Activated CD8-positive, alpha-beta T cell treated with anti-CD3 and anti-CD28 coated beads, Interleukin-2, amount 10 ng/mL, durations not matched to agents 7 days and 5 days (primary cell): Measurements from ENCODE around the gene RPS6KB2. TPM values are rescaled to one million over a fixed set of nuclear protein-coding genes. Genes with fewer than 3 reads are reported as not detected.

ENCODE experiments used
- ATAC-seq: fragments of 150-1000 bp; cut with Tn5 transposase; one replicate; pipeline ENCODE4 v1.10.0; 2021; ENCODE audit warnings: moderate library complexity
- CTCF ChIA-PET: fragments of 350-600 bp; sonication (Branson Sonifier 250); formaldehyde crosslinking; loops from one replicate; lab custom pipeline; 2021; ENCODE audit warnings: antibody characterized with exemption; lab: Charles Lee
- POLR2A ChIA-PET: fragments of 350-600 bp; sonication (Branson Sonifier 250); formaldehyde crosslinking; loops from one replicate; lab custom pipeline; 2021; ENCODE audit warnings: antibody characterized with exemption; lab: Charles Lee
- DNase-seq: peaks from one replicate; pipeline ENCODE4 v3.0.0-alpha.2; 2020
- H3K27ac Mint-ChIP-seq: one replicate; pipeline ENCODE4 v1.8.0; 2021; ENCODE audit warnings: mild to moderate bottlenecking, mixed read lengths
- H3K27me3 Mint-ChIP-seq: one replicate; pipeline ENCODE4 v1.8.0; 2021; ENCODE audit warnings: low read depth, mixed read lengths
- H3K36me3 Mint-ChIP-seq: one replicate; pipeline ENCODE4 v1.8.0; 2021; ENCODE audit warnings: low read depth, mixed read lengths
- H3K4me1 Mint-ChIP-seq: one replicate; pipeline ENCODE4 v1.8.0; 2021; ENCODE audit warnings: low read depth, mixed read lengths
- H3K4me3 Mint-ChIP-seq: one replicate; pipeline ENCODE4 v1.8.0; 2021; ENCODE audit warnings: mild to moderate bottlenecking, mixed read lengths
- H3K9me3 Mint-ChIP-seq: one replicate; pipeline ENCODE4 v1.8.0; 2022; ENCODE audit warnings: mixed read lengths; ENCODE audit not compliant: insufficient read depth
- total RNA-seq, 2 experiments: library from RNA; stranded (reverse); gene quantifications; one replicate each; pipeline ENCODE4 v1.2.3, GENCODE V29; 2021

Gene RPS6KB2
- total RNA-seq, 2 experiments from 2014 or later = 64.0 to 66.9 TPM

- CTCF ChIA-PET = interaction anchor here (0.6 to 5.7 kb wide), 7 partner anchors 14 to 100 kb away, joined by 3 to 73 read pairs (median 5); partner anchors contain the start of genes PITPNM1, PTPRCAP and RPS6KB2
- Mint-ChIP-seq H3K9me3 (no peaks in the 10 kb centered on the region), H3K4me1 (peaks cover 67% of the 10 kb centered on the region), H3K36me3 (peaks cover 63% of the 10 kb centered on the region), H3K27ac (peak overlapping the region; percentile 93), H3K4me3 (peak overlapping the region; percentile 92), H3K27me3 (no peaks in the 10 kb centered on the region)
- DNase-seq (peak; percentile 55), ATAC-seq (no peak)
- POLR2A ChIA-PET = interaction anchor here (1.7 to 6.9 kb wide), 8 partner anchors 9 to 80 kb away, joined by 3 to 109 read pairs (median 20); partner anchors contain the start of genes PTPRCAP, RAD9A and RPS6KB2
Observed at GRCh38 chr11:67405196-67405567, 23.1 kb upstream of the RPS6KB2 start.

GRCh38 chr11:67405688-67406339 lies 22.5 kb upstream of the RPS6KB2 start:
- Mint-ChIP-seq H3K36me3 (peaks cover 62% of the 10 kb centered on the region), H3K4me3 (peak overlapping the region; percentile 92), H3K27me3 (no peaks in the 10 kb centered on the region), H3K4me1 (peaks cover 68% of the 10 kb centered on the region), H3K27ac (peak overlapping the region; percentile 93), H3K9me3 (no peaks in the 10 kb centered on the region)
- CTCF ChIA-PET = interaction anchor here (1.0 to 5.7 kb wide), 4 partner anchors 13 to 62 kb away, joined by 4 to 73 read pairs (median 6); partner anchors contain the start of gene PTPRCAP
- DNase-seq (peak; percentile 23), ATAC-seq (no peak)
- POLR2A ChIA-PET = interaction anchor here (1.7 to 6.9 kb wide), 8 partner anchors 10 to 80 kb away, joined by 3 to 109 read pairs (median 20); partner anchors contain the start of genes PTPRCAP, RAD9A and RPS6KB2

GRCh38 chr11:67406420-67406968 lies 21.8 kb upstream of the RPS6KB2 start:
- CTCF ChIA-PET = interaction anchor here (0.7 to 3.4 kb wide), 7 partner anchors 12 to 144 kb away, joined by 3 to 35 read pairs (median 5); partner anchors contain the start of genes PTPRCAP and RPS6KB2
- H3K27me3 Mint-ChIP-seq = no peaks in the 10 kb centered on the region
- peak overlapping the region; percentile 93 for H3K27ac Mint-ChIP-seq
- peaks cover 68% of the 10 kb centered on the region for H3K36me3 Mint-ChIP-seq
- peak overlapping the region; percentile 92 for H3K4me3 Mint-ChIP-seq
- POLR2A ChIA-PET = interaction anchor here (0.8 to 3.5 kb wide), 9 partner anchors 10 to 135 kb away, joined by 3 to 61 read pairs (median 4); partner anchors contain the start of gene PTPRCAP
- ATAC-seq (no peak), DNase-seq (peak; percentile 25)
- no peaks in the 10 kb centered on the region for H3K9me3 Mint-ChIP-seq
- peaks cover 73% of the 10 kb centered on the region for H3K4me1 Mint-ChIP-seq

GRCh38 chr11:67406969-67407687 lies 21.2 kb upstream of the RPS6KB2 start:
- Mint-ChIP-seq H3K9me3 (no peaks in the 10 kb centered on the region), H3K4me3 (peak overlapping the region; percentile 92), H3K27me3 (no peaks in the 10 kb centered on the region), H3K4me1 (peaks cover 77% of the 10 kb centered on the region), H3K27ac (peak overlapping the region; percentile 93), H3K36me3 (peaks cover 68% of the 10 kb centered on the region)
- POLR2A ChIA-PET = interaction anchor here (0.8 to 3.5 kb wide), 13 partner anchors 11 to 135 kb away, joined by 3 to 61 read pairs (median 4); partner anchors contain the start of genes AIP and PTPRCAP
- CTCF ChIA-PET = interaction anchor here (0.7 to 3.4 kb wide), 9 partner anchors 12 to 145 kb away, joined by 3 to 35 read pairs (median 5); partner anchors contain the start of genes PTPRCAP, RAD9A and RPS6KB2
- DNase-seq = peak; percentile 48
- ATAC-seq = no peak

- ATAC-seq (no peak), DNase-seq (peak; percentile 28)
- peaks cover 68% of the 10 kb centered on the region for H3K36me3 Mint-ChIP-seq
- peak overlapping the region; percentile 93 for H3K27ac Mint-ChIP-seq
- H3K4me3 Mint-ChIP-seq = peak overlapping the region; percentile 92
- CTCF ChIA-PET = interaction anchor here (0.9 to 3.4 kb wide), 11 partner anchors 11 to 145 kb away, joined by 3 to 35 read pairs (median 5); partner anchors contain the start of genes PITPNM1, POLD4, PTPRCAP and RAD9A
- peaks cover 77% of the 10 kb centered on the region for H3K4me1 Mint-ChIP-seq
- H3K27me3 Mint-ChIP-seq = no peaks in the 10 kb centered on the region
- POLR2A ChIA-PET = interaction anchor here (0.9 to 3.5 kb wide), 15 partner anchors 11 to 136 kb away, joined by 3 to 61 read pairs (median 4); partner anchors contain the start of genes AIP, PTPRCAP and RAD9A
- no peaks in the 10 kb centered on the region for H3K9me3 Mint-ChIP-seq
Observed at GRCh38 chr11:67407688-67408163, 20.6 kb upstream of the RPS6KB2 start.

GRCh38 chr11:67408437-67409200 lies 19.7 kb upstream of the RPS6KB2 start:
- peak; percentile 66 for DNase-seq
- H3K27ac Mint-ChIP-seq = peak overlapping the region; percentile 93
- peaks cover 68% of the 10 kb centered on the region for H3K36me3 Mint-ChIP-seq
- peaks cover 2% of the 10 kb centered on the region for H3K27me3 Mint-ChIP-seq
- H3K4me3 Mint-ChIP-seq = peak overlapping the region; percentile 92
- no peaks in the 10 kb centered on the region for H3K9me3 Mint-ChIP-seq
- H3K4me1 Mint-ChIP-seq = peaks cover 77% of the 10 kb centered on the region
- CTCF ChIA-PET = interaction anchor here (0.9 to 3.4 kb wide), 10 partner anchors 10 to 141 kb away, joined by 3 to 35 read pairs (median 4); partner anchors contain the start of genes PITPNM1, POLD4 and RAD9A
- peak; percentile 35 for ATAC-seq
- POLR2A ChIA-PET = interaction anchor here (0.7 to 3.5 kb wide), 14 partner anchors 10 to 168 kb away, joined by 3 to 61 read pairs (median 5); partner anchors contain the start of genes PTPRCAP, RAD9A and TMEM134

GRCh38 chr11:67409261-67409666 lies 19.0 kb upstream of the RPS6KB2 start:
- Mint-ChIP-seq H3K36me3 (peaks cover 64% of the 10 kb centered on the region), H3K4me3 (peak overlapping the region; percentile 92), H3K27ac (peak overlapping the region; percentile 98), H3K4me1 (peaks cover 80% of the 10 kb centered on the region), H3K9me3 (no peaks in the 10 kb centered on the region), H3K27me3 (peaks cover 2% of the 10 kb centered on the region)
- ChIA-PET CTCF (interaction anchor here (0.9 to 3.4 kb wide), 8 partner anchors 10 to 142 kb away, joined by 3 to 35 read pairs (median 4); partner anchors contain the start of genes PITPNM1 and POLD4), POLR2A (interaction anchor here (0.7 to 3.5 kb wide), 13 partner anchors 10 to 169 kb away, joined by 3 to 61 read pairs (median 5); partner anchors contain the start of genes PTPRCAP, RAD9A and TMEM134)
- DNase-seq = peak; percentile 93
- peak; percentile 72 for ATAC-seq

GRCh38 chr11:67409781-67410368 lies 18.4 kb upstream of the RPS6KB2 start:
- DNase-seq = no peak
- peaks cover 81% of the 10 kb centered on the region for H3K4me1 Mint-ChIP-seq
- ATAC-seq = peak; percentile 1
- H3K27me3 Mint-ChIP-seq = peaks cover 2% of the 10 kb centered on the region
- ChIA-PET CTCF (interaction anchor here (1.2 to 3.4 kb wide), 3 partner anchors 9 to 142 kb away, joined by 4 to 35 read pairs (median 6); partner anchors contain the start of gene PITPNM1), POLR2A (interaction anchor here (1.3 to 3.5 kb wide), 7 partner anchors 9 to 75 kb away, joined by 5 to 61 read pairs (median 6); partner anchors contain the start of genes RAD9A and TMEM134)
- H3K9me3 Mint-ChIP-seq = no peaks in the 10 kb centered on the region
- peak overlapping the region; percentile 92 for H3K4me3 Mint-ChIP-seq
- peak overlapping the region; percentile 98 for H3K27ac Mint-ChIP-seq
- peaks cover 58% of the 10 kb centered on the region for H3K36me3 Mint-ChIP-seq

GRCh38 chr11:67410369-67410831 lies 17.9 kb upstream of the RPS6KB2 start:
- no peak for DNase-seq
- Mint-ChIP-seq H3K4me1 (peaks cover 83% of the 10 kb centered on the region), H3K36me3 (peaks cover 52% of the 10 kb centered on the region)

More at GRCh38 chr11:67410369-67410831, 17.9 kb upstream of the RPS6KB2 start:
- Mint-ChIP-seq H3K9me3 (no peaks in the 10 kb centered on the region), H3K4me3 (peak overlapping the region; percentile 92), H3K27me3 (peaks cover 2% of the 10 kb centered on the region), H3K27ac (peak overlapping the region; percentile 98)
- POLR2A ChIA-PET = interaction anchor here (2.9 to 4.1 kb wide), 3 partner anchors 8 to 27 kb away, joined by 21 to 34 read pairs (median 27); partner anchors contain the start of genes PPP1CA, PTPRCAP and TBC1D10C
- CTCF ChIA-PET = no interaction called here
- no peak for ATAC-seq
